Psoas muscle (tissue), 8 donors: Measurements from ENCODE around the gene UQCRQ. TPM values are rescaled to one million over a fixed set of nuclear protein-coding genes. Genes with fewer than 3 reads are reported as not detected.

Experiments used
- ATAC-seq, 4 donors: fragments of 200-7000 bp; cut with Tn5 transposase; one replicate each; pipeline ENCODE4 v1.9.1; 2020; ENCODE audit warnings: moderate library complexity in 3 of 4, mild to moderate bottlenecking in 2 of 4
- DNase-seq, 2 donors: peaks; one replicate each; pipeline ENCODE4 v3.0.0-alpha.2; 2020
- H3K27ac ChIP-seq: fragments of 200-600 bp; one replicate; pipeline ENCODE4 v1.8.0; 2022
- H3K27me3 ChIP-seq, 3 donors: fragments of 200-600 bp in 1 of 3; one replicate each; pipeline versions ENCODE4 v1.6.1 to v1.8.0; 2013 to 2022; ENCODE audit warnings: low read length in 2 of 3, mild to moderate bottlenecking in 2 of 3, moderate library complexity in 1 of 3; ENCODE audit not compliant: insufficient read depth in 3 of 3
- H3K36me3 ChIP-seq, 2 donors: fragments of 200-600 bp in 1 of 2; one replicate each; pipeline versions ENCODE4 v1.6.1 to v1.8.0; 2013 to 2022; ENCODE audit warnings: low read depth in 1 of 2, mild to moderate bottlenecking in 1 of 2, moderate library complexity in 1 of 2; ENCODE audit not compliant: insufficient read depth in 1 of 2
- H3K4me1 ChIP-seq: fragments of 200-600 bp; one replicate; pipeline ENCODE4 v1.8.0; 2022
- H3K4me3 ChIP-seq: fragments of 200-600 bp; one replicate; pipeline ENCODE4 v1.8.0; 2022; ENCODE audit warnings: mild to moderate bottlenecking
- H3K9me3 ChIP-seq: fragments of 200-600 bp; one replicate; pipeline ENCODE4 v1.8.0; 2022
- CTCF ChIP-seq: fragments of 200-600 bp; IDR thresholded peaks from one replicate; pipeline ENCODE4 v1.8.0; 2022; ENCODE audit warnings: antibody characterized with exemption
- WGBS, 3 donors: extraction: QIAGEN DNeasy Blood & Tissue Kit; methylation state at CpG; one replicate each; pipeline versions ENCODE4 v1.1.6 to v1.1.7; 2013; 5-methylcytosine and 5-hydroxymethylcytosine counted together
- intact Hi-C, 2 donors: fragments of 100-400 bp; cut with DNase I; formaldehyde crosslinking; loops; one replicate each; pipeline versions ENCODE4 v1.11.0 to v1.14.2; 2022
- polyA plus RNA-seq, 3 donors: library from polyadenylated mRNA; stranded (reverse); fragments of 200-250 nt; gene quantifications; one replicate each; pipeline ENCODE4 v1.2.3, GENCODE V29; 2013
- total RNA-seq, 4 donors: library from RNA; stranded (reverse); fragmentation: NEBNext Ultra II Directional in 2 of 4; extraction: Animal tissue kit (Norgen Biotek cat#: 25700) in 2 of 4; gene quantifications; one replicate each; pipeline versions ENCODE4 v1.2.1 to v1.2.4, GENCODE V29; 2021 to 2023
- donor health status: healthy with polysubstance abuse.
- donor health status: DM: no; HTN: no; CAD: no; lungs with moderate emphysema.
- donor health status: Bipolar disorder and iron deficiency.
- donor health status: healthy.
- donor health status: DM: yes; HTN: yes; CAD: no.
- donor health status: DM: no; HTN: no; CAD: no.
- donor health status: DM: no; HTN: no; CAD: no.
- donor health status: DM: yes; HTN: yes; CAD: no.

The UQCRQ gene
- total and polyA plus RNA-seq, 7 donors: 649 to 985 (median 866) TPM

GRCh38 chr5:132827943-132828673 lies 38.3 kb upstream of the UQCRQ start:
- 89 to 94% (median 93%) methylated on average over 4 of the region's 4 CpGs for WGBS, 3 donors
- ATAC-seq (no peak), DNase-seq (no peak)
- Histone ChIP-seq H3K9me3 (no peaks in the 10 kb centered on the region), H3K27me3 (peaks cover 0 to 43% (median 5%) of the 10 kb centered on the region in 3 donors), H3K36me3 (no peaks in the 10 kb centered on the region), H3K4me1 (peaks cover 5% of the 10 kb centered on the region), H3K27ac (no peak overlapping the region), H3K4me3 (no peak overlapping the region)
- no peak for TF ChIP-seq CTCF
- intact Hi-C loops: loop anchor here in 1 of 2 donors (5.0 kb wide), 1 partner anchor 54 kb away; no protein-coding TSS in a partner anchor

- Histone ChIP-seq H3K4me1 (peaks cover 5% of the 10 kb centered on the region), H3K27me3 (peaks cover 0 to 41% (median 5%) of the 10 kb centered on the region in 3 donors), H3K36me3 (no peaks in the 10 kb centered on the region), H3K9me3 (no peaks in the 10 kb centered on the region), H3K27ac (no peak overlapping the region), H3K4me3 (peak overlapping the region; percentile 82)
- 77 to 85% (median 80%) methylated on average over 4 of the region's 4 CpGs for WGBS, 3 donors
- no peak for ATAC-seq
- intact Hi-C loops: loop anchor here in 1 of 2 donors (5.0 kb wide), 1 partner anchor 53 kb away; no protein-coding TSS in a partner anchor
- no peak for TF ChIP-seq CTCF
- no peak for DNase-seq
These were observed 37.5 kb upstream of the UQCRQ start for GRCh38 chr5:132828846-132829494.

GRCh38 chr5:132829742-132830435 lies 36.6 kb upstream of the UQCRQ start:
- H3K36me3 ChIP-seq: no peaks in the 10 kb centered on the region
- peak; percentile 86 for TF ChIP-seq CTCF
- H3K27ac ChIP-seq: peak overlapping the region; percentile 76
- DNase-seq: peak; percentile 79 to 85
- peaks cover 0 to 35% (median 5%) of the 10 kb centered on the region in 3 donors for H3K27me3 ChIP-seq
- intact Hi-C loops: loop anchor here (5.0 kb wide), 2 partner anchors 37 to 52 kb away; partner anchors contain the start of genes GDF9 (in 1 of the 2) and UQCRQ (in 1 of the 2)
- peak overlapping the region; percentile 82 for H3K4me3 ChIP-seq
- H3K9me3 ChIP-seq: no peaks in the 10 kb centered on the region
- 3 to 6% (median 4%) methylated on average over 46 to 75 of the region's 75 CpGs for WGBS, 3 donors
- peak; percentile 86 to 97 (median 92) for ATAC-seq
- peaks cover 5% of the 10 kb centered on the region for H3K4me1 ChIP-seq

- DNase-seq (peak; percentile 71 to 77), ATAC-seq (peak; percentile 49 to 71 (median 58))
- Histone ChIP-seq H3K27ac (peak within 1 kb of the TSS; percentile 76), H3K4me3 (peak within 1 kb of the TSS; percentile 82), H3K9me3 (no peaks in the 10 kb centered on the region), H3K4me1 (peaks cover 5% of the 10 kb centered on the region), H3K36me3 (no peaks in the 10 kb centered on the region), H3K27me3 (peaks cover 0 to 29% (median 4%) of the 10 kb centered on the region in 3 donors)
- WGBS, 3 donors: 4 to 12% (median 6%) methylated on average over 40 to 78 of the region's 78 CpGs
- intact Hi-C loops: loop anchor here (5.0 kb wide), 2 partner anchors 37 to 52 kb away; partner anchors contain the start of genes GDF9 (in 1 of the 2) and UQCRQ (in 1 of the 2)
- TF ChIP-seq CTCF: no peak
These were observed 35.9 kb upstream of the UQCRQ start, which contains the start of gene SHROOM1 for GRCh38 chr5:132830436-132831094. TSS of gene SHROOM1 (minus strand) at chr5:132830647. CDS start at chr5:132826140, 4,507 bp downstream.
